Activated CD8-positive, alpha-beta T cell treated with anti-CD3 and anti-CD28 coated beads, Interleukin-2, amount 10 ng/mL, durations not matched to agents 7 days and 5 days (primary cell): Measurements from ENCODE around the gene TREH. TPM values are rescaled to one million over a fixed set of nuclear protein-coding genes. Genes with fewer than 3 reads are reported as not detected.

Experiments
- ATAC-seq: fragments of 150-1000 bp; cut with Tn5 transposase; one replicate; pipeline ENCODE4 v1.10.0; 2021; ENCODE audit warnings: moderate library complexity
- CTCF ChIA-PET: fragments of 350-600 bp; sonication (Branson Sonifier 250); formaldehyde crosslinking; loops from one replicate; lab custom pipeline; 2021; ENCODE audit warnings: antibody characterized with exemption; lab: Charles Lee
- POLR2A ChIA-PET: fragments of 350-600 bp; sonication (Branson Sonifier 250); formaldehyde crosslinking; loops from one replicate; lab custom pipeline; 2021; ENCODE audit warnings: antibody characterized with exemption; lab: Charles Lee
- DNase-seq: peaks from one replicate; pipeline ENCODE4 v3.0.0-alpha.2; 2020
- H3K27ac Mint-ChIP-seq: one replicate; pipeline ENCODE4 v1.8.0; 2021; ENCODE audit warnings: mild to moderate bottlenecking, mixed read lengths
- H3K27me3 Mint-ChIP-seq: one replicate; pipeline ENCODE4 v1.8.0; 2021; ENCODE audit warnings: low read depth, mixed read lengths
- H3K36me3 Mint-ChIP-seq: one replicate; pipeline ENCODE4 v1.8.0; 2021; ENCODE audit warnings: low read depth, mixed read lengths
- H3K4me1 Mint-ChIP-seq: one replicate; pipeline ENCODE4 v1.8.0; 2021; ENCODE audit warnings: low read depth, mixed read lengths
- H3K4me3 Mint-ChIP-seq: one replicate; pipeline ENCODE4 v1.8.0; 2021; ENCODE audit warnings: mild to moderate bottlenecking, mixed read lengths
- H3K9me3 Mint-ChIP-seq: one replicate; pipeline ENCODE4 v1.8.0; 2022; ENCODE audit warnings: mixed read lengths; ENCODE audit not compliant: insufficient read depth
- total RNA-seq, 2 experiments: library from RNA; stranded (reverse); gene quantifications; one replicate each; pipeline ENCODE4 v1.2.3, GENCODE V29; 2021

Gene TREH
- total RNA-seq, 2 experiments from 2014 or later = not detected

DNA sequence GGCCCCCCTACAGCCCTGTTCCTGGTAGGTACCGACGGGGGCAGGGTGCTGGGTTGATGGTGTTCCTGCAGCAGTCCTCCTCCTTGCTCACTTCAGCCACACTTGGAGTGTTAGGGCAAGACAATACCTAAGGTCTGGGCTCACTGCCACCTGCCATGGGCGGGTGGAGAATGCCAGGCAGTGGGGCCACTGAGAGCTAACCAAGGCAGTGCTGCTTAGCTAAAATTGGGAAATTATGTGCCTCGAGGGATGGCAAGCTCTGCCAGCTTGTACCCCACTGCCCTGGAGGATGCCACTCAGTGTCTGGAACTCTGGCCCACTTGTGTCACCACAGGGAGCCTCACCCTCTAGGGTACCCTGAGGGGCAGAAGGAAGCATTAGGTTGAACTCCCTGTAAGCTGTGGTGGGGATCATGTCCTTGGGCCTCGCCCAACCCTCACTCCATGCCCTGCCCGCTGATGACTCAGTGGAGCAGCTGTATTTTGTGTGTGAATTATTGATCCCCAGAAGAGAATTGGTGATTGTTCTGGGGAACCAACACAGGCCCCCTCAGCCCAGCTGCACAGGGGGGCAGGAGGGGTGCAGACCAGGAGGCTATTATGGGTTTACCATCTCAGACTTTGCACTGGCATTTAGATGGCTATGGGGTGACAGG lies 54.3 kb downstream of the TREH start:
- no peak for ATAC-seq
- CTCF ChIA-PET = no interaction called here

DNA sequence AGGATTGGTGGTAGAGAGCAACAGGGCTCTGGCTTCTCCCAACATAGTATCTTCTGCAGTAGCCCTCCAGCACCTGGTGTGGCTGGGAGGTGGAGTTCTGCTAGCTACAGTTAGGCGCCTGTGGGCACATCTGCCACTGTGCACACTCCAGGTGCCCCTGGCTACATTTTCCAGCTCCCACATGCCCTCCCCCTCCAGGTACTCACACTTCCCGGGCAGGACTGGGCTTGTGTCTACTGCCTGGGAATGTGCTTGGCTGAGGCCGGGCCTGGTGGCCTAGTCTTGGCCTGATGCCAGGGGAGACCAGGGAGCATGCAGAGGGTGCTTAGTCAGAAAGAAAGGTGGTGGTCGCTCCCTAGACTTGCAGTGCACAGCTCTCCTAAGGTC lies 56.2 kb downstream of the TREH start:
- CTCF ChIA-PET = interaction anchor here (0.8 to 1.2 kb wide), 2 partner anchors 15 to 28 kb away, joined by 4 to 6 read pairs; no protein-coding TSS in a partner anchor
- Mint-ChIP-seq H3K27me3 (peaks cover 16% of the 10 kb centered on the region), H3K36me3 (no peaks in the 10 kb centered on the region), H3K4me3 (no peak overlapping the region), H3K9me3 (no peaks in the 10 kb centered on the region), H3K27ac (no peak overlapping the region), H3K4me1 (peaks cover 6% of the 10 kb centered on the region)
- POLR2A ChIA-PET = interaction anchor here (1.3 kb wide), 1 partner anchor 168 kb away, joined by 4 read pairs; the partner anchor contains the start of gene DDX6
- DNase-seq = no peak
- no peak for ATAC-seq

More for the DNA sequence above, 54.3 kb downstream of the TREH start:
- Mint-ChIP-seq H3K36me3 (no peaks in the 10 kb centered on the region), H3K27me3 (peaks cover 13% of the 10 kb centered on the region), H3K4me1 (peaks cover 6% of the 10 kb centered on the region), H3K4me3 (no peak overlapping the region), H3K9me3 (no peaks in the 10 kb centered on the region), H3K27ac (no peak overlapping the region)
- POLR2A ChIA-PET = interaction anchor here (0.6 kb wide), 1 partner anchor 8 kb away, joined by 3 read pairs; no protein-coding TSS in a partner anchor
- no peak for DNase-seq

DNA sequence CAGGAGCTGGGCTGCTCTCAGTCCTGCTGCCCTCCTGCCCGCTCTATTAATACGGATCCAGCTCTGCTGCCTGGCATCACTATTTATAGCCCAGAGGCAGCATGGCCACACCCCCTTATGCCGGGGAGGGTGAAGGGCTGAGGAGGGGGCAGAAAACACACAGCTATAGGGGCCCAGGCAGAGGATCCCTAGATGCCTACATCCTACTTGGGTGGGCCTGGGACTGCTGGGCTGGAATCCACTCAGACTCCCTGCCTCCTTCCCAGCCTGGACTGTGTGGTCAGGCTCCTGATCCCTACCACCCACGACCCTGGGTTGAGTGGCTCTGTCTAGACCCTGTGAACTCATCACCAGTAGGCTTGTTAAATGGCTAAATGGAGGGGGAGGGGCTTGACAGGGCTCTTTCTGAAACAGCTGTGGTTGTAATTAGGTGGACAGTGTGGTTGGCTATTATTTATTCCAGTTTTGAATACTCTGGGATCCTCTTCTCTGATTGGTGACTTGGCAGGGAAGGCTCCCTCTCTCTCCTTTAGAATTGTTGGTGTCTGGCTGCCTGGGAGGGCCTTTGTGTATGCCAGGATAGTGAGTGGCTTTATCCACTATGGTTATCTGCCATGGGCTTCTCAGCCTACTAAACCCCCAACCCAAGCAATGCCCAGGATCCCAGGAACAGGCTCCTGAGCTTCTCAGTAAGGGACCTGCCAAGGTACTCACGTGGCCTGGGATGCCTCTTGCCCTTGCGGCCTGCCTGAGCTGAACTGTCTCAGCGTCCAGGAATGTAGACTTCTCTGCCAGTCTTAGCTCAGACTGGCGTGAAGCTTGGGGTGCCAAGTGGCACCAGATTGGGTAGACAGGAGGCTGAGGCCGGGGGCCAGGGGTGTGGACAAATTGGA lies 56.8 kb downstream of the TREH start:
- POLR2A ChIA-PET = interaction anchor here (1.3 kb wide), 1 partner anchor 169 kb away, joined by 4 read pairs; the partner anchor contains the start of gene DDX6
- Mint-ChIP-seq H3K36me3 (no peaks in the 10 kb centered on the region), H3K4me3 (no peak overlapping the region), H3K27ac (no peak overlapping the region), H3K27me3 (peaks cover 16% of the 10 kb centered on the region), H3K9me3 (no peaks in the 10 kb centered on the region), H3K4me1 (peaks cover 6% of the 10 kb centered on the region)
- DNase-seq (no peak), ATAC-seq (no peak)
- CTCF ChIA-PET = interaction anchor here (0.8 to 1.2 kb wide), 2 partner anchors 14 to 28 kb away, joined by 4 to 6 read pairs; no protein-coding TSS in a partner anchor

DNA sequence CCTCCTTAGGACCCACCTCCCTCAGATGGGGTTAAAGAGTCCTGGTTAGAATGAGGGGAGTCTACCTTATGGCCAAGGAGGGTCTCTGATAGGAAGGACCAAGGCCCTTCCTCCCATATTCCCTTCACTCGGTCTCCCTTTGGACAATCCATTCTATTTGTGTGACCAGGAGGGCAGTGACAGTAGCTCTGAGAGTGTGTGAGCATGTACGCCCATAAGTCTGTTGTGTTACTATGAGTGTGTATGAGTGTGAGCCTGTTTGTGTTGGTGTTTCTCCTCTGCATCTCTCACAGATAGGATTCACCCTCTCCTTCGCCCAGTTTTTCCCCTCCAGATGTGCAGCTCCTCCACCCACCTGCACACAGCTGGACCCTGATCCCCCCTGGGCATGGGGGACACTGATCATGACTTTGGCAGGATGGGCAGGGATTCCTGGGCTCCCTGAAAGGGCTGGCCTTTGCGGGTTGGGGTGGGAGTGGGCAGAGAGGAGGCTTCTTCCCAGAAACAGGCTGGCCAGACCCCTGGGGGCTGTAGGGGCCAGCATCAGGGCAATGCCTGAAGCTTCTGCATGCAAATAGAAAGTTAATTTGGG lies 57.6 kb downstream of the TREH start:
- Mint-ChIP-seq H3K27ac (no peak overlapping the region), H3K9me3 (no peaks in the 10 kb centered on the region), H3K4me3 (no peak overlapping the region), H3K4me1 (peaks cover 6% of the 10 kb centered on the region), H3K27me3 (peaks cover 16% of the 10 kb centered on the region), H3K36me3 (no peaks in the 10 kb centered on the region)
- DNase-seq (no peak), ATAC-seq (no peak)
- ChIA-PET CTCF (interaction anchor here (1.2 to 1.3 kb wide), 3 partner anchors 10 to 14 kb away, joined by 3 to 5 read pairs (median 4); no protein-coding TSS in a partner anchor), POLR2A (no interaction called here)

DNA sequence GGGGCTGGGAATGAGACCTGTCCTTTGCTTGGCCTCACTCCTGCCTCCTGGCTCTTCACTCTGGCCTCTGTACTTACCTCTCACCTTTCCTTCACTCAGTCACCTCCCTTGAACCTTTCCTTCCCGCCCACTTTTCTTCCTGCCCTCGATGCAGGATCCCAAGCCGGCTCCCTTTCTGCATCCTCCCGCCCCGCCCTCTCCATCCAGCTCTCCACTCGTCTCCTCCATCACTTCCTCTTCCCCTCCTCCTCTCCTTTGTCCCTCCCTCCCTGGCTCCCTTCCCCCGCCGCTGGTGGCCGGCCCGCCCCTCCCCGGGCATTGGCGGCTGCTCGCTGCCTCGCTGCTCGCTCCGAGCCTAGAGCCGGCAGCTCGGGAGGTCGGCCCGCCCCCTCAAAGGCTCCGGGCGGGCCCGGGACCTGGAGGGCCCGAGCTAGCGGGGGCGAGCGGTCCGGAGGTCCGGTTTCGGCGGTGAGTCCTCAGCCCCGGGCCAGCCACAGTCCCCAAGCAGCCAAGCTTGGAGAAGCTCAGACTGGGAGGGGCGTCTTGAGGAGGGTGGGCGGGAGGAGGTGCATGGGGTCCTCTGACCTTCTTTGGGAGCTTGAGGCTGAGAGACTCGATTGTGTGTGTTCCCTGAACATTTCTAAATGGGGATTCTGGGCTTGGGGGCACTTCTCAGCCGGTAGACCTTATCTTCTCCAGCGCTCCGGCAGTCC lies 58.2 kb downstream of the TREH start:
- DNase-seq = peak; percentile 28
- no peaks in the 10 kb centered on the region for H3K36me3 Mint-ChIP-seq
- ChIA-PET POLR2A (no interaction called here), CTCF (interaction anchor here (1.2 to 3.0 kb wide), 3 partner anchors 9 to 13 kb away, joined by 3 to 10 read pairs (median 5); partner anchors contain the start of gene PHLDB1)
- no peak overlapping the region for H3K27ac Mint-ChIP-seq
- peak overlapping the region; percentile 48 for H3K4me3 Mint-ChIP-seq
- peaks cover 16% of the 10 kb centered on the region for H3K27me3 Mint-ChIP-seq
- peaks cover 6% of the 10 kb centered on the region for H3K4me1 Mint-ChIP-seq
- H3K9me3 Mint-ChIP-seq = no peaks in the 10 kb centered on the region
- ATAC-seq = peak; percentile 76

DNA sequence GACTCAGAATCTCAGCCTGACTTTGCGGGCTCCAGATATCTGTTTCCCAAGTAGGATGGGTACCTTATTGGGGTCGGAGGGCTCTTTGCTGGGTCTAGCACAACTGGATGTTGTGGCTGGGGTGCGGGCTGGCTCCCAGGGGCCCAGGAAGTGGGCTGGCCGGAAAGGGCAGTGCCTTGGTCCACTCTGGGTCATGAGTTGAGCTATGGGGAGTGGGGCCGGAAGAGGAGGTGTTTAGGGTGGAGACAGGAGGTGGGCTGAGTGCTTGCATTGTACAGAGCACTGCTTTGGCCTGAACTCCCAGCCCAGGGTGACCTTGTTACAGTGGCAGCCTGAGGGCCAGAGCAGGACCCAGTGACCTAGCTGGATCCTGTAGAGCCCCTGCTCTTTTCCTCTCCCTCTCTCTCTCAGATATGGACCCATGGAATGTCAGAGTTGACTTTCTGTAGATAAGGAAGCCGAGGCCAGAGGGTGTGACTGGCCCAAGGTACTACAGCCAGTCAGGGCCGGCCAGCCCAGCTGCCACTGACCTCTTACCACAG lies 58.9 kb downstream of the TREH start:
- no peaks in the 10 kb centered on the region for H3K9me3 Mint-ChIP-seq
- CTCF ChIA-PET = interaction anchor here (1.2 to 3.0 kb wide), 3 partner anchors 8 to 12 kb away, joined by 3 to 10 read pairs (median 5); partner anchors contain the start of gene PHLDB1
- no peaks in the 10 kb centered on the region for H3K36me3 Mint-ChIP-seq
- no peak overlapping the region for H3K27ac Mint-ChIP-seq
- no peak for DNase-seq
- peaks cover 6% of the 10 kb centered on the region for H3K4me1 Mint-ChIP-seq
- no peak for ATAC-seq
- peaks cover 16% of the 10 kb centered on the region for H3K27me3 Mint-ChIP-seq
- H3K4me3 Mint-ChIP-seq = peak overlapping the region; percentile 48
- POLR2A ChIA-PET = interaction anchor here (1.6 kb wide), 1 partner anchor 48 kb away, joined by 4 read pairs; no protein-coding TSS in a partner anchor

DNA sequence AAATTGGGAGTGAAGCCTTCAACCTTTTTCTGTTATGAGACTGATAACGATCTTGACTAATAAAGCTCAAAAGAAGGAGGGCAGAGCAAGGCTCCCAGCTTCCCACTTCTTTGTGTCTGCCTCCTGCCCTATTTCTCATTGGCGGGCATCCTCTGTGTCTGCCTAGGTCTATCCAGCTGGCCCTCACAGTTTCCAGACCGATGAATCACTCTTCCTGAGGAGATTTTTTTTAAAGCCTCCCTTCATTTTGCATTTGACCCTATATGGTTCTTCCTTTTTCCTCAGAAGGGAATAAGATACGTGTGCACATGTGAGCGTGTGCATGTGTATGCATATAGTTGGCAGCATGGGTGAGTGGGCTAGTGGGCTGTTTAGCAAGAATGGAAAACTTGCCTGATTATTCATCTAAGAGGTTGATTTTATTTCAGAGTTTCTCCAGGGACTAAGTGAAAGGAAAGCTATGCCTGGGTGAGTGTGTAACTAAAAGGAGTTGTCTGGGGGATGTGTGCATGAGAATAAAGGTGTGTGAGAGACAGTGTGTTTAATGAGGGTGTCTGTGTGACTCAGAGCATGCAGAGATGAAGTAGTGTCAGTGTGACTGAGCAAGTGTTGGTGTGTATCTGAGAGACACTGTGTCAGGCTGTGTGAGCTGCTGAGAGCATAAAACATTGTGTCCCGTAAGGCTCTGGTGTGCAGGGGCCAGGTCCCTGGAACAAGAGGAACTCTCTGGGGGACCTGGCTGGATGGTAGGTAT lies 59.8 kb downstream of the TREH start:
- Mint-ChIP-seq H3K4me1 (peaks cover 6% of the 10 kb centered on the region), H3K36me3 (no peaks in the 10 kb centered on the region), H3K4me3 (no peak overlapping the region), H3K27ac (no peak overlapping the region), H3K27me3 (peaks cover 16% of the 10 kb centered on the region), H3K9me3 (no peaks in the 10 kb centered on the region)
- DNase-seq (no peak), ATAC-seq (no peak)
- POLR2A ChIA-PET = interaction anchor here (0.7 to 1.6 kb wide), 2 partner anchors 47 to 1165 kb away, joined by 3 to 4 read pairs; no protein-coding TSS in a partner anchor
- CTCF ChIA-PET = interaction anchor here (0.9 to 3.0 kb wide), 3 partner anchors 11 to 70 kb away, joined by 3 to 10 read pairs (median 3); partner anchors contain the start of gene PHLDB1

DNA sequence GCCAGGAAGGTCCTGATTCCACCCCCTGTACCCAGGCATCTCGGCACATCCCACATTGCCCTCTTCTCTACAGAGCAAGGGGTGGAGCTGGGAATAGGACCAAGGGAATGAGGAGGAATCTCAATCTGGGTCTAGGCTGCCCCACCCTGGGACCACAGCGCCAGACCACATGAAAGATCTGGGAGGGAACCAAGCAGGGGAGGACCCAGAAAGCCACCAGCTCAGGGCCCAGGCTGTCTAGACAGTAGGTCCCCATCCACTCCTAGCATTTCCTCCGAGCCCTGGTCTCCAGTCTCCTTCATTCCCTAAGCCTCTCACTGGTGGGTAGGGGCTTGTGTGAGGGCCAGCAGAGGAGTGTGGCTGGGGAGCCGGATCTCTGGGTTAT lies 60.5 kb downstream of the TREH start:
- POLR2A ChIA-PET = interaction anchor here (1.6 kb wide), 1 partner anchor 46 kb away, joined by 4 read pairs; no protein-coding TSS in a partner anchor
- Mint-ChIP-seq H3K27ac (no peak overlapping the region), H3K36me3 (no peaks in the 10 kb centered on the region), H3K4me1 (peaks cover 6% of the 10 kb centered on the region), H3K9me3 (no peaks in the 10 kb centered on the region), H3K27me3 (peaks cover 16% of the 10 kb centered on the region), H3K4me3 (no peak overlapping the region)
- no peak for DNase-seq
- no peak for ATAC-seq
- CTCF ChIA-PET = interaction anchor here (0.9 to 3.0 kb wide), 3 partner anchors 11 to 71 kb away, joined by 3 to 10 read pairs (median 3); partner anchors contain the start of gene PHLDB1

DNA sequence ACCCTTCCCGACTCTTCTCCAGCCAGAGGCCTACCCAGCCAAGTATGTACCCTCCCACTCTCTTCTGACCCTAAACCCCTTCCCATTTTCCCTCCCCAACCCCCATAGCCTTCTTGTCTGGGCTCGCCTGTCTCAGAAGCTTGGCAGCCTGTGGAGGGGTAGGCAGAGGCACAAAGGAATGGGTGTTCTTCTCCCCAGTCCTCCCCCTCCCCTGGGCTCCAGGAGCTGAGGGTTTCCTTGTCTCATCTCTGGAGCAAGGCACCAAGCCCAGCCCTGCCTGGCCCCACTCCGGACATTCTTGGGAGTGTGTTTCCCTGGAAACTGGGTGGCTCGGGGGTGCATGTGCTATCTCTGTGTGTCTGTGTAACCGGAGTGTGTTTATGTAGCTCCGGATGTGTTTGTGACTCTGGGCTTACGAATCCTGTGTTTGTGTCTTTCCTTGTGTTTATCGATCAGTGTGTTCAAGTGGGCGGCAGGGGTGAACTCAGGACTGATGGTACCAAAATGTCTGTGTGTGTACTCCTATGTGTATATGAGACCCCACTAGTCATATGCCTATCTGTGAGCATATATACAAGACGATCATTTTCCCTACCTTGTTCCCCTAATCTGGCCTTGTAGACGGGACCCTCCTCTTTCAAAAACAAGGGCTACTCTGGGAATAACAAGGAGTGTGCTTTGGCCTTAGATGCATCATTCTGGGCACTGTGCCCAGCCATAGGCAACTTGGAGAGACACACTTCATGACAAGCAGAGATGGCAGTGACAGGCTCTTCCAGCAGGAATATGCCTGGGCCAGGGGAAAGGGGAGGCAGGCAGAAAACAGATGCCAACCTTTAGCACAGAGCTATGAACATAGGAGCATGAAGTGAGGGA lies 61.1 kb downstream of the TREH start:
- DNase-seq (no peak), ATAC-seq (no peak)
- peaks cover 6% of the 10 kb centered on the region for H3K4me1 Mint-ChIP-seq
- no peak overlapping the region for H3K27ac Mint-ChIP-seq
- H3K4me3 Mint-ChIP-seq = no peak overlapping the region
- H3K27me3 Mint-ChIP-seq = peaks cover 16% of the 10 kb centered on the region
- no peaks in the 10 kb centered on the region for H3K36me3 Mint-ChIP-seq
- POLR2A ChIA-PET = no interaction called here
- CTCF ChIA-PET = interaction anchor here (1.2 to 3.0 kb wide), 2 partner anchors 10 to 71 kb away, joined by 3 to 10 read pairs; partner anchors contain the start of gene PHLDB1
- H3K9me3 Mint-ChIP-seq = no peaks in the 10 kb centered on the region
